ENCODE results near the gene RAD51AP1. TPM values are rescaled to one million over a fixed set of nuclear protein-coding genes. Genes with fewer than 3 reads are reported as not detected.
"Not testable (repeated sequence)": the region's sequence is repeated elsewhere in the genome, so short reads cannot be mapped to it uniquely, and the experiment has no call there.

Gene RAD51AP1
- total RNA-seq: 34.1 and 39.4 TPM in 2 replicates

- Mint-ChIP-seq H3K4me1 (ENCODE audit: low read depth) (peaks cover 30% of the 10 kb centered on the region), H3K36me3 (ENCODE audit: low read depth) (peaks cover 9% of the 10 kb centered on the region), H3K27ac (peak within 1 kb of the TSS; percentile 91), H3K9me3 (no peaks in the 10 kb centered on the region), H3K27me3 (ENCODE audit: insufficient read depth) (peaks cover 2% of the 10 kb centered on the region), H3K4me3 (peak within 1 kb of the TSS; percentile 98)
- peak; percentile 93 for DNase-seq (ENCODE audit: low spot score)
- intact Hi-C loops (cut with micrococcal nuclease): loop anchor here (1.0 to 10.0 kb wide), 9 partner anchors 11 to 814 kb away; partner anchors contain the start of genes AKAP3, NDUFA9 and PARP11
Observed at GRCh38 chr12:4538207-4539160, at the start of gene RAD51AP1. TSS of gene RAD51AP1 (plus strand) at chr12:4538890. CDS start at chr12:4538940, 50 bp downstream.

- no peak for DNase-seq (ENCODE audit: low spot score)
- Mint-ChIP-seq H3K27ac (no peak overlapping the region), H3K9me3 (no peaks in the 10 kb centered on the region), H3K4me3 (no peak overlapping the region), H3K4me1 (ENCODE audit: low read depth) (peaks cover 5% of the 10 kb centered on the region), H3K36me3 (ENCODE audit: low read depth) (peaks cover 24% of the 10 kb centered on the region), H3K27me3 (ENCODE audit: insufficient read depth) (no peaks in the 10 kb centered on the region)
- intact Hi-C loops (cut with micrococcal nuclease): no loop called here
Observed at GRCh38 chr12:4489556-4489955, 49.1 kb upstream of the RAD51AP1 start.

- Mint-ChIP-seq H3K4me1 (ENCODE audit: low read depth) (peaks cover 7% of the 10 kb centered on the region), H3K4me3 (no peak overlapping the region), H3K36me3 (ENCODE audit: low read depth) (peaks cover 25% of the 10 kb centered on the region), H3K9me3 (no peaks in the 10 kb centered on the region), H3K27ac (no peak overlapping the region), H3K27me3 (ENCODE audit: insufficient read depth) (no peaks in the 10 kb centered on the region)
- no peak for DNase-seq (ENCODE audit: low spot score)
- intact Hi-C loops (cut with micrococcal nuclease): no loop called here
Observed at GRCh38 chr12:4490973-4491372, 47.7 kb upstream of the RAD51AP1 start.

- intact Hi-C loops (cut with micrococcal nuclease): loop anchor here (1.0 kb wide), 1 partner anchor 11 kb away; no protein-coding TSS in a partner anchor
- Mint-ChIP-seq H3K36me3 (ENCODE audit: low read depth) (peaks cover 28% of the 10 kb centered on the region), H3K27ac (peak overlapping the region; percentile 19), H3K9me3 (no peaks in the 10 kb centered on the region), H3K4me1 (ENCODE audit: low read depth) (peaks cover 12% of the 10 kb centered on the region), H3K27me3 (ENCODE audit: insufficient read depth) (no peaks in the 10 kb centered on the region), H3K4me3 (no peak overlapping the region)
- DNase-seq (ENCODE audit: low spot score): no peak
Observed at GRCh38 chr12:4496145-4496838, 42.4 kb upstream of the RAD51AP1 start.

GRCh38 chr12:4499186-4499585, 39.5 kb upstream of the RAD51AP1 start:
- H3K4me1 Mint-ChIP-seq (ENCODE audit: low read depth): peaks cover 17% of the 10 kb centered on the region
- peaks cover 39% of the 10 kb centered on the region for H3K36me3 Mint-ChIP-seq (ENCODE audit: low read depth)
- no peak overlapping the region for H3K4me3 Mint-ChIP-seq
- intact Hi-C loops (cut with micrococcal nuclease): no loop called here
- H3K9me3 Mint-ChIP-seq: no peaks in the 10 kb centered on the region
- H3K27me3 Mint-ChIP-seq (ENCODE audit: insufficient read depth): no peaks in the 10 kb centered on the region
- no peak overlapping the region for H3K27ac Mint-ChIP-seq
- no peak for DNase-seq (ENCODE audit: low spot score)

GRCh38 chr12:4505376-4505986, 33.2 kb upstream of the RAD51AP1 start:
- Mint-ChIP-seq H3K27me3 (ENCODE audit: insufficient read depth) (no peaks in the 10 kb centered on the region), H3K27ac (peak overlapping the region; percentile 8), H3K36me3 (ENCODE audit: low read depth) (peaks cover 25% of the 10 kb centered on the region), H3K4me3 (no peak overlapping the region), H3K9me3 (no peaks in the 10 kb centered on the region), H3K4me1 (ENCODE audit: low read depth) (peaks cover 36% of the 10 kb centered on the region)
- no peak for DNase-seq (ENCODE audit: low spot score)
- intact Hi-C loops (cut with micrococcal nuclease): loop anchor here (5.0 kb wide), 2 partner anchors 83 to 353 kb away; no protein-coding TSS in a partner anchor

- DNase-seq (ENCODE audit: low spot score): no peak
- H3K4me1 Mint-ChIP-seq (ENCODE audit: low read depth): peaks cover 36% of the 10 kb centered on the region
- H3K4me3 Mint-ChIP-seq: no peak overlapping the region
- H3K9me3 Mint-ChIP-seq: no peaks in the 10 kb centered on the region
- no peaks in the 10 kb centered on the region for H3K27me3 Mint-ChIP-seq (ENCODE audit: insufficient read depth)
- H3K36me3 Mint-ChIP-seq (ENCODE audit: low read depth): peaks cover 20% of the 10 kb centered on the region
- H3K27ac Mint-ChIP-seq: no peak overlapping the region
- intact Hi-C loops (cut with micrococcal nuclease): loop anchor here (1.0 to 5.0 kb wide), 5 partner anchors 32 to 634 kb away; partner anchors contain the start of genes CCND2, PARP11 and RAD51AP1
Observed at GRCh38 chr12:4506430-4506829, 32.3 kb upstream of the RAD51AP1 start.

GRCh38 chr12:4506870-4507269, 31.8 kb upstream of the RAD51AP1 start:
- Mint-ChIP-seq H3K9me3 (no peaks in the 10 kb centered on the region), H3K36me3 (ENCODE audit: low read depth) (peaks cover 18% of the 10 kb centered on the region), H3K4me1 (ENCODE audit: low read depth) (peaks cover 36% of the 10 kb centered on the region), H3K27me3 (ENCODE audit: insufficient read depth) (no peaks in the 10 kb centered on the region), H3K27ac (peak overlapping the region; percentile 42), H3K4me3 (peak overlapping the region; percentile 40)
- peak; percentile 29 for DNase-seq (ENCODE audit: low spot score)
- intact Hi-C loops (cut with micrococcal nuclease): loop anchor here (1.0 to 5.0 kb wide), 7 partner anchors 11 to 634 kb away; partner anchors contain the start of genes CCND2, PARP11, RAD51AP1 and TIGAR

- Mint-ChIP-seq H3K27ac (peak overlapping the region; percentile 71), H3K36me3 (ENCODE audit: low read depth) (peaks cover 13% of the 10 kb centered on the region), H3K4me1 (ENCODE audit: low read depth) (peaks cover 36% of the 10 kb centered on the region), H3K4me3 (peak overlapping the region; percentile 78)
- H3K9me3 Mint-ChIP-seq; DNase-seq (ENCODE audit: low spot score); H3K27me3 Mint-ChIP-seq (ENCODE audit: insufficient read depth): not testable (repeated sequence)
- intact Hi-C loops (cut with micrococcal nuclease): loop anchor here (5.0 kb wide), 2 partner anchors 86 to 356 kb away; no protein-coding TSS in a partner anchor
Observed at GRCh38 chr12:4508503-4508902, 30.2 kb upstream of the RAD51AP1 start.

GRCh38 chr12:4509269-4509668, 29.4 kb upstream of the RAD51AP1 start:
- H3K4me3 Mint-ChIP-seq; H3K36me3 Mint-ChIP-seq (ENCODE audit: low read depth); DNase-seq (ENCODE audit: low spot score): not testable (repeated sequence)

GRCh38 chr12:4518106-4518728, 20.5 kb upstream of the RAD51AP1 start:
- H3K9me3 Mint-ChIP-seq: no peaks in the 10 kb centered on the region
- H3K36me3 Mint-ChIP-seq (ENCODE audit: low read depth): peaks cover 25% of the 10 kb centered on the region
- H3K4me3 Mint-ChIP-seq: no peak overlapping the region
- intact Hi-C loops (cut with micrococcal nuclease): no loop called here
- no peaks in the 10 kb centered on the region for H3K4me1 Mint-ChIP-seq (ENCODE audit: low read depth)
- no peak for DNase-seq (ENCODE audit: low spot score)
- H3K27ac Mint-ChIP-seq: no peak overlapping the region
- no peaks in the 10 kb centered on the region for H3K27me3 Mint-ChIP-seq (ENCODE audit: insufficient read depth)

More at GRCh38 chr12:4509269-4509668, 29.4 kb upstream of the RAD51AP1 start:
- not testable (repeated sequence) for H3K9me3 Mint-ChIP-seq; H3K27ac Mint-ChIP-seq; H3K27me3 Mint-ChIP-seq (ENCODE audit: insufficient read depth)
- peaks cover 31% of the 10 kb centered on the region for H3K4me1 Mint-ChIP-seq (ENCODE audit: low read depth)
- intact Hi-C loops (cut with micrococcal nuclease): loop anchor here (5.0 kb wide), 2 partner anchors 87 to 357 kb away; no protein-coding TSS in a partner anchor

- H3K4me3 Mint-ChIP-seq; H3K4me1 Mint-ChIP-seq (ENCODE audit: low read depth); H3K9me3 Mint-ChIP-seq; H3K27me3 Mint-ChIP-seq (ENCODE audit: insufficient read depth); H3K27ac Mint-ChIP-seq; intact Hi-C loops (cut with micrococcal nuclease); DNase-seq (ENCODE audit: low spot score): not testable (repeated sequence)
- H3K36me3 Mint-ChIP-seq (ENCODE audit: low read depth): peaks cover 23% of the 10 kb centered on the region
Observed at GRCh38 chr12:4523443-4523842, 15.2 kb upstream of the RAD51AP1 start.

Data from activated T-helper 1 cell treated with anti-CD3 and anti-CD28 coated beads, Interleukin-12 subunit alpha, Interleukin-12 subunit beta, Interleukin-2, Interleukin-4 antibody, amounts not matched to agents 30 ng/mL and 10 ng/mL and 1 ng/mL, durations not matched to agents 14 hours and 24 hours and 36 hours (primary cell).